Neuronal stem cell (in vitro differentiated cells): Measurements from ENCODE around the gene SNX11.

Source experiments
- DNase-seq: peaks from one replicate; pipeline ENCODE4 v3.0.0-alpha.2; 2013; ENCODE audit warnings: low spot score
- H2AFZ ChIP-seq: one replicate; pipeline ENCODE4 v1.6.1; 2013; ENCODE audit warnings: mild to moderate bottlenecking, low read length, inconsistent platforms
- H2AK5ac ChIP-seq: 2 replicates; pipeline ENCODE4 v1.6.1; 2013; ENCODE audit warnings: low read depth, mild to moderate bottlenecking, inconsistent platforms, low read length, moderate library complexity, mixed read lengths
- H2BK120ac ChIP-seq: 2 replicates; pipeline ENCODE4 v1.6.1; 2013; ENCODE audit warnings: low read depth, mild to moderate bottlenecking, inconsistent platforms, low read length, moderate library complexity, mixed read lengths
- H2BK12ac ChIP-seq: one replicate; pipeline ENCODE4 v1.6.1; 2013; ENCODE audit warnings: low read length, inconsistent platforms
- H2BK15ac ChIP-seq: 2 replicates; pipeline ENCODE4 v1.6.1; 2013; ENCODE audit warnings: mild to moderate bottlenecking, low read length, inconsistent platforms, mixed read lengths
- H2BK5ac ChIP-seq: one replicate; pipeline ENCODE4 v1.6.1; 2013; ENCODE audit warnings: inconsistent platforms, mild to moderate bottlenecking, low read length, moderate library complexity
- H3K14ac ChIP-seq: one replicate; pipeline ENCODE4 v1.6.1; 2013; ENCODE audit warnings: low read length, inconsistent platforms
- H3K18ac ChIP-seq: 2 replicates; pipeline ENCODE4 v1.6.1; 2013; ENCODE audit warnings: low read length, inconsistent platforms
- H3K23ac ChIP-seq: 2 replicates; pipeline ENCODE4 v1.6.1; 2013; ENCODE audit warnings: low read depth, mild to moderate bottlenecking, mixed read lengths, low read length, inconsistent platforms; ENCODE audit not compliant: poor library complexity
- H3K27ac ChIP-seq: replicated peaks from 3 replicates; pipeline ENCODE4 v1.5.1; 2013; ENCODE audit warnings: low read length, inconsistent platforms
- H3K27me3 ChIP-seq, 3 experiments: 2 replicates each; pipeline ENCODE4 v1.6.1; 2013; ENCODE audit warnings: low read length in 3 of 3, mild to moderate bottlenecking in 2 of 3, inconsistent platforms in 1 of 3, low read depth in 1 of 3, mixed read lengths in 1 of 3, moderate library complexity in 1 of 3; ENCODE audit not compliant: control insufficient read depth in 3 of 3, insufficient read depth in 3 of 3
- H3K36me3 ChIP-seq, 2 donors: replicated peaks in 1 of 2; 2 replicates each; pipeline ENCODE4 v1.6.1; 2013; ENCODE audit warnings: low read length in 2 of 2; ENCODE audit not compliant: control insufficient read depth in 2 of 2, insufficient read depth in 2 of 2
- H3K4ac ChIP-seq: 2 replicates; pipeline ENCODE4 v1.6.1; 2013; ENCODE audit warnings: inconsistent platforms, mild to moderate bottlenecking, low read length, moderate library complexity
- H3K4me1 ChIP-seq, 2 donors: 1 replicate in 1 of 2; 2 replicates in 1 of 2; pipeline ENCODE4 v1.6.1; 2013; ENCODE audit warnings: low read length in 2 of 2, low read depth in 1 of 2; ENCODE audit not compliant: control insufficient read depth in 2 of 2, insufficient read depth in 1 of 2
- H3K4me2 ChIP-seq: one replicate; pipeline ENCODE4 v1.6.1; 2013; ENCODE audit warnings: mild to moderate bottlenecking, low read length, inconsistent platforms; ENCODE audit not compliant: insufficient read depth, poor library complexity, severe bottlenecking
- H3K4me3 ChIP-seq, 2 donors: 2 replicates each; pipeline ENCODE4 v1.5.1; 2013; ENCODE audit warnings: low read length in 2 of 2, mild to moderate bottlenecking in 2 of 2, inconsistent platforms in 1 of 2, moderate library complexity in 1 of 2
- H3K79me1 ChIP-seq: one replicate; pipeline ENCODE4 v1.6.1; 2013; ENCODE audit warnings: low read depth, mild to moderate bottlenecking, inconsistent platforms, low read length, moderate library complexity
- H3K9ac ChIP-seq: one replicate; pipeline ENCODE4 v1.6.1; 2013; ENCODE audit warnings: mild to moderate bottlenecking, low read depth, low read length, inconsistent platforms; ENCODE audit not compliant: poor library complexity
- H3K9me3 ChIP-seq, 2 donors: replicated peaks in 1 of 2; 2 replicates each; pipeline versions ENCODE3 to v1.6.1; 2013; ENCODE audit warnings: low read length in 2 of 2, mild to moderate bottlenecking in 2 of 2, inconsistent platforms in 1 of 2, low read depth in 1 of 2, mixed read lengths in 1 of 2, moderate library complexity in 1 of 2; ENCODE audit not compliant: control insufficient read depth in 2 of 2, insufficient read depth in 1 of 2
- H4K8ac ChIP-seq: one replicate; pipeline ENCODE4 v1.6.1; 2013; ENCODE audit warnings: low read depth, mild to moderate bottlenecking, inconsistent platforms, low read length, moderate library complexity
- H4K91ac ChIP-seq: one replicate; pipeline ENCODE4 v1.6.1; 2013; ENCODE audit warnings: low read length, low read depth, mild to moderate bottlenecking, inconsistent platforms; ENCODE audit not compliant: poor library complexity
- WGBS, 2 donors: extraction: QIAGEN DNeasy Blood & Tissue Kit; methylation state at CpG; one replicate each; pipeline ENCODE4 v1.1.7; 2013; ENCODE audit warnings: missing lambda C conversion rate in 2 of 2, mixed read lengths in 1 of 2; ENCODE audit not compliant: insufficient read length in 2 of 2, insufficient replicate concordance in 1 of 2; ENCODE audit errors: extremely low coverage in 2 of 2; 5-methylcytosine and 5-hydroxymethylcytosine counted together

The SNX11 gene

DNA sequence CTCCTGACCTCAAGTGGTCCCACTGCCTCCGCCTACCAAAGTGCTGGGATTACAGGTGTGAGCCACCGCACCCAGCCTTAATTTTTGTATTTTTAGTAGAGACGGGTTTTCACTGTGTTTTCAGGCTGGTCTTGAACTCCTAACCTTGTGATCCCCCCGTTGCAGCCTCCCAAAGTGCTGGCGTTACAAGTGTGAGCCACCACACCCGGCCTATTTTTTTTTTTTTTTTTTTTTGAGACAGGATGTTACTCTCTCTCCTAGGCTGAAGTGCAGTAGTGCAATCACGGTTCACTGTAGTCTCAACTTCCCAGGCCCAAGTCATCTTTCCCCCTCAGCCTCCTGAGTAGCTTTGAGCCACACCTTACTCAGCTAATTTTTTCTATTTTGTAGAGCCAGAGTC lies 3.1 kb upstream of the SNX11 start:
- no peak overlapping the region for H3K4me3 ChIP-seq
- no peak overlapping the region for H2BK15ac ChIP-seq
- no peak overlapping the region for H3K18ac ChIP-seq
- H3K27me3 ChIP-seq: no peaks in the 10 kb centered on the region
- no peaks in the 10 kb centered on the region for H3K79me1 ChIP-seq
- no peak overlapping the region for H3K4ac ChIP-seq
- peaks cover 0 to under 1% of the 10 kb centered on the region in 2 donors for H3K9me3 ChIP-seq
- H3K14ac ChIP-seq: no peak overlapping the region
- peaks cover 5% of the 10 kb centered on the region in 2 donors for H3K4me1 ChIP-seq
- H4K91ac ChIP-seq: no peak overlapping the region
- H3K9ac ChIP-seq: no peak overlapping the region
- no peak overlapping the region for H4K8ac ChIP-seq
- peaks cover 0 to 3% of the 10 kb centered on the region in 2 donors for H3K36me3 ChIP-seq
- no CpG with 5 or more reads among the region's 7 CpGs for WGBS, 2 donors
- H2AK5ac ChIP-seq: no peak overlapping the region
- no peak overlapping the region for H3K27ac ChIP-seq
- H2BK5ac ChIP-seq: no peak overlapping the region
- no peak overlapping the region for H3K4me2 ChIP-seq
- no peak overlapping the region for H3K23ac ChIP-seq
- H2BK120ac ChIP-seq: no peak overlapping the region
- no peak for DNase-seq
- no peak overlapping the region for H2BK12ac ChIP-seq
- no peak overlapping the region for H2AFZ ChIP-seq

GRCh38 chr17:48106802-48107136 lies 797 bp upstream of the SNX11 start:
- H3K27ac ChIP-seq: peak overlapping the region; percentile 70
- H3K14ac ChIP-seq: no peak overlapping the region
- no peaks in the 10 kb centered on the region for H3K9me3 ChIP-seq
- no peak overlapping the region for H3K23ac ChIP-seq
- peak overlapping the region; percentile 83 to 91 for H3K4me3 ChIP-seq
- peak overlapping the region; percentile 94 for H2AFZ ChIP-seq
- H3K9ac ChIP-seq: no peak overlapping the region
- H4K8ac ChIP-seq: no peak overlapping the region
- H4K91ac ChIP-seq: no peak overlapping the region
- no peak overlapping the region for H2AK5ac ChIP-seq
- peak overlapping the region; percentile 86 for H3K4me2 ChIP-seq
- H3K36me3 ChIP-seq: no peaks in the 10 kb centered on the region
- H3K27me3 ChIP-seq: no peaks in the 10 kb centered on the region
- no peak overlapping the region for H3K4ac ChIP-seq
- H2BK120ac ChIP-seq: no peak overlapping the region
- no peak for DNase-seq
- no peaks in the 10 kb centered on the region for H3K79me1 ChIP-seq
- no CpG with 5 or more reads among the region's 13 CpGs for WGBS, 2 donors
- no peak overlapping the region for H3K18ac ChIP-seq
- no peak overlapping the region for H2BK5ac ChIP-seq
- no peak overlapping the region for H2BK12ac ChIP-seq
- no peak overlapping the region for H2BK15ac ChIP-seq
- H3K4me1 ChIP-seq: peaks cover 5% of the 10 kb centered on the region in 2 donors

DNA sequence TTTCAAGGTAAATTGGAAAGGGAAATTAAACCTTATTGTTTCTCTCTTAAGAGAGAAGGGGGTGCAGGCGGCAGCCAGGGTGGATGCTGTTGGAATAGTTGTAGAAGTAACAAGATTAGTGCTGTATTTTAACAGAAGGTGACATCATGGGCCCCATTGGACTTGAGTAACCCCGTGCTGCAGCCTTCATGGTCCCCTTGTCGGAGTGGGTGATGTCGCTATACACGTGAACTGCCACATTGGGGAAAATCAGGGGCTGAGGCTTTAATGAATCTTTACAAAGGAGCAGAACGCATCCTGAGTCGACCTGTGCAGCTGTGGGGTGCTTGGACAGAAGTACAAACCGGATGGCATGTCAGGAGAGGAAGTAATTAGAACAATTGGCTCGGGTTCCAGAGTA lies 3.2 kb downstream of the SNX11 start:
- no peak overlapping the region for H2BK5ac ChIP-seq
- no peak overlapping the region for H4K8ac ChIP-seq
- no peak overlapping the region for H2BK120ac ChIP-seq
- H2AFZ ChIP-seq: no peak overlapping the region
- no peak overlapping the region for H3K14ac ChIP-seq
- peaks cover 5% of the 10 kb centered on the region in 2 donors for H3K4me1 ChIP-seq
- no peak overlapping the region for H3K18ac ChIP-seq
- no peak overlapping the region for H3K4me2 ChIP-seq
- H3K27ac ChIP-seq: no peak overlapping the region
- no peak overlapping the region for H3K23ac ChIP-seq
- WGBS, 2 donors: no CpG with 5 or more reads among the region's 9 CpGs
- no peaks in the 10 kb centered on the region for H3K9me3 ChIP-seq
- no peak for DNase-seq
- H3K79me1 ChIP-seq: no peaks in the 10 kb centered on the region
- no peak overlapping the region for H2BK12ac ChIP-seq
- no peak overlapping the region for H4K91ac ChIP-seq
- H3K27me3 ChIP-seq: no peaks in the 10 kb centered on the region
- H3K4ac ChIP-seq: no peak overlapping the region
- H2AK5ac ChIP-seq: no peak overlapping the region
- H3K4me3 ChIP-seq: no peak overlapping the region
- H2BK15ac ChIP-seq: no peak overlapping the region
- H3K9ac ChIP-seq: no peak overlapping the region
- peaks cover 4 to 23% of the 10 kb centered on the region in 2 donors for H3K36me3 ChIP-seq

- Histone ChIP-seq H3K14ac (no peak overlapping the region), H2BK5ac (no peak overlapping the region), H3K36me3 (peaks cover 4 to 30% of the 10 kb centered on the region in 2 donors), H3K4me3 (no peak overlapping the region), H2BK120ac (no peak overlapping the region), H3K18ac (no peak overlapping the region), H3K9ac (no peak overlapping the region), H2BK15ac (no peak overlapping the region), H3K23ac (no peak overlapping the region), H3K9me3 (no peaks in the 10 kb centered on the region), H3K4me2 (no peak overlapping the region), H4K91ac (no peak overlapping the region), H2AFZ (no peak overlapping the region), H3K27ac (no peak overlapping the region), H2BK12ac (no peak overlapping the region), H4K8ac (no peak overlapping the region), H2AK5ac (no peak overlapping the region), H3K4me1 (peaks cover 5% of the 10 kb centered on the region in 2 donors), H3K79me1 (no peaks in the 10 kb centered on the region), H3K4ac (no peak overlapping the region), H3K27me3 (no peaks in the 10 kb centered on the region)
- no peak for DNase-seq
- WGBS, 2 donors: no CpG with 5 or more reads among the region's 2 CpGs
Observed at GRCh38 chr17:48111937-48112241, 4.3 kb downstream of the SNX11 start.
